ENCODE data around the gene PLB1.

GRCh38 chr2:28567061-28567471 lies 71.2 kb downstream of the PLB1 start:
- no peak for TF ChIP-seq POLR2A (IDR thresholded peaks at IDR 0.05; ENCODE audit: low read depth, low read length)
- TF ChIP-seq POLR2AphosphoS5 (IDR thresholded peaks at IDR 0.05; ENCODE audit: low read depth, low read length), result no peak

Data from GM12892 (cell line).